WTC11 (cell line): Measurements from ENCODE around the gene TMEM97. TPM values are rescaled to one million over a fixed set of nuclear protein-coding genes. Genes with fewer than 3 reads are reported as not detected.

Experiments used
- ATAC-seq: fragments of 200-7000 bp; cut with Tn5 transposase; 2 replicates; pipeline ENCODE4 v1.10.0; 2021; ENCODE audit warnings: mild to moderate bottlenecking, moderate library complexity
- CTCF ChIA-PET: fragments of 300-600 bp; sonication (Branson Sonifier 250); formaldehyde crosslinking; loops from one replicate; lab custom pipeline; 2021; ENCODE audit warnings: antibody characterized with exemption; lab: Charles Lee
- POLR2A ChIA-PET: fragments of 350-600 bp; sonication (Branson Sonifier 250); formaldehyde crosslinking; loops from one replicate; lab custom pipeline; 2021; ENCODE audit warnings: antibody characterized with exemption; lab: Charles Lee
- DNase-seq: peaks from one replicate; pipeline ENCODE4 v3.0.0; 2021; ENCODE audit warnings: low spot score
- H3K27ac Mint-ChIP-seq: 2 replicates; pipeline ENCODE4 v1.8.0; 2021; ENCODE audit warnings: mixed read lengths
- H3K27me3 Mint-ChIP-seq: 2 replicates; pipeline ENCODE4 v1.8.0; 2021; ENCODE audit warnings: low read depth, mild to moderate bottlenecking, moderate library complexity, mixed read lengths
- H3K36me3 Mint-ChIP-seq: 2 replicates; pipeline ENCODE4 v1.8.0; 2021; ENCODE audit warnings: mixed read lengths
- H3K4me1 Mint-ChIP-seq: 2 replicates; pipeline ENCODE4 v1.8.0; 2022; ENCODE audit warnings: mixed read lengths
- H3K4me3 Mint-ChIP-seq: 2 replicates; pipeline ENCODE4 v1.8.0; 2021; ENCODE audit warnings: mild to moderate bottlenecking, moderate library complexity, mixed read lengths
- H3K9me3 Mint-ChIP-seq: 2 replicates; pipeline ENCODE4 v1.8.0; 2021; ENCODE audit warnings: mixed read lengths
- EMX1 ChIP-seq: fragments of 250-450 bp; sonication (Bioruptor Pico); IDR thresholded peaks from 2 replicates; pipeline ENCODE4 v1.8.0; 2021; ENCODE audit warnings: mild to moderate bottlenecking
- ESRRA ChIP-seq: sonication (generic); formaldehyde crosslinking; IDR thresholded peaks from 2 replicates; pipeline ENCODE4 v1.8.1; 2022; ENCODE audit warnings: mild to moderate bottlenecking, missing genetic modification reagents, borderline replicate concordance
- ETV6 ChIP-seq: sonication (generic); formaldehyde crosslinking; IDR thresholded peaks from 2 replicates; pipeline ENCODE4 v1.8.1; 2022; ENCODE audit warnings: mild to moderate bottlenecking, missing genetic modification reagents
- FOXJ3 ChIP-seq: sonication (generic); formaldehyde crosslinking; IDR thresholded peaks from 2 replicates; pipeline ENCODE4 v1.9.0; 2021; ENCODE audit warnings: missing genetic modification reagents, mild to moderate bottlenecking, borderline replicate concordance
- FOXK1 ChIP-seq: sonication (generic); formaldehyde crosslinking; IDR thresholded peaks from 2 replicates; pipeline ENCODE4 v1.8.0; 2022; ENCODE audit warnings: mild to moderate bottlenecking, moderate library complexity, missing genetic modification reagents
- GABPB1 ChIP-seq: sonication (generic); formaldehyde crosslinking; IDR thresholded peaks from 2 replicates; pipeline ENCODE4 v1.8.1; 2023; ENCODE audit warnings: mild to moderate bottlenecking, missing genetic modification reagents
- GTF2I ChIP-seq: fragments of 250-450 bp; sonication (Bioruptor Pico); conservative IDR thresholded peaks from 2 replicates; pipeline ENCODE4 v1.4.0; 2021; ENCODE audit warnings: mild to moderate bottlenecking
- KAT7 ChIP-seq: sonication (generic); formaldehyde crosslinking; IDR thresholded peaks from 2 replicates; pipeline ENCODE4 v1.8.1; 2023; ENCODE audit warnings: missing genetic modification reagents, mild to moderate bottlenecking, borderline replicate concordance
- NFE2L1 ChIP-seq: sonication (generic); formaldehyde crosslinking; IDR thresholded peaks from 2 replicates; pipeline ENCODE4 v1.8.1; 2023; ENCODE audit warnings: missing genetic modification reagents
- NR2C2 ChIP-seq: sonication (generic); formaldehyde crosslinking; IDR thresholded peaks from 2 replicates; pipeline ENCODE4 v1.8.0; 2022; ENCODE audit warnings: mild to moderate bottlenecking, missing genetic modification reagents
- OVOL2 ChIP-seq: fragments of 250-450 bp; sonication (Bioruptor Pico); IDR thresholded peaks from 2 replicates; pipeline ENCODE4 v1.9.0; 2021; ENCODE audit warnings: mild to moderate bottlenecking, borderline replicate concordance
- SMAD4 ChIP-seq: sonication (generic); formaldehyde crosslinking; IDR thresholded peaks from 2 replicates; pipeline ENCODE4 v1.8.0; 2022; ENCODE audit warnings: mild to moderate bottlenecking, missing genetic modification reagents
- SOX15 ChIP-seq: fragments of 250-450 bp; sonication (Bioruptor Pico); IDR thresholded peaks from 2 replicates; pipeline ENCODE4 v1.9.0; 2021; ENCODE audit warnings: mild to moderate bottlenecking
- TCF7 ChIP-seq: sonication (generic); formaldehyde crosslinking; IDR thresholded peaks from 2 replicates; pipeline ENCODE4 v1.8.0; 2022; ENCODE audit warnings: mild to moderate bottlenecking, low read depth, missing genetic modification reagents, moderate library complexity
- ZNF121 ChIP-seq: sonication (generic); formaldehyde crosslinking; IDR thresholded peaks from 2 replicates; pipeline ENCODE4 v1.8.0; 2023; ENCODE audit warnings: missing genetic modification reagents
- total RNA-seq: library from RNA; stranded (reverse); gene quantifications from 3 replicates; pipeline ENCODE4 v1.2.3, GENCODE V29; 2021
- TF ChIP-seq, protein P1 (sequence below): sonication (generic); formaldehyde crosslinking; IDR thresholded peaks from 2 replicates; pipeline ENCODE4 v1.8.0; 2022; ENCODE audit warnings: mild to moderate bottlenecking, missing genetic modification reagents
- TF ChIP-seq, protein P2 (sequence below): sonication (generic); formaldehyde crosslinking; IDR thresholded peaks from 2 replicates; pipeline ENCODE4 v1.8.0; 2022; ENCODE audit warnings: mild to moderate bottlenecking, missing genetic modification reagents
- TF ChIP-seq, protein P3 (sequence below): sonication (generic); formaldehyde crosslinking; IDR thresholded peaks from 2 replicates; pipeline ENCODE4 v1.8.1; 2022; ENCODE audit warnings: missing genetic modification reagents, borderline replicate concordance
- TF ChIP-seq, protein P4 (sequence below): fragments of 250-450 bp; sonication (Bioruptor Pico); IDR thresholded peaks from 2 replicates; pipeline ENCODE4 v1.9.0; 2021; ENCODE audit warnings: mild to moderate bottlenecking
- TF ChIP-seq, protein P5 (sequence below): sonication (generic); formaldehyde crosslinking; IDR thresholded peaks from 2 replicates; pipeline ENCODE4 v1.8.1; 2022; ENCODE audit warnings: low read depth, mild to moderate bottlenecking, moderate library complexity, missing genetic modification reagents, borderline replicate concordance
- TF ChIP-seq, protein P6 (sequence below): sonication (generic); formaldehyde crosslinking; IDR thresholded peaks from 2 replicates; pipeline ENCODE4 v1.8.1; 2023; ENCODE audit warnings: mild to moderate bottlenecking, missing genetic modification reagents, borderline replicate concordance
- TF ChIP-seq, protein P7 (sequence below): sonication (generic); formaldehyde crosslinking; IDR thresholded peaks from 2 replicates; pipeline ENCODE4 v1.8.0; 2023; ENCODE audit warnings: missing genetic modification reagents, mild to moderate bottlenecking, borderline replicate concordance

The TMEM97 gene
- total RNA-seq, 1 experiment from 2014 or later: 68.0 TPM

DNA sequence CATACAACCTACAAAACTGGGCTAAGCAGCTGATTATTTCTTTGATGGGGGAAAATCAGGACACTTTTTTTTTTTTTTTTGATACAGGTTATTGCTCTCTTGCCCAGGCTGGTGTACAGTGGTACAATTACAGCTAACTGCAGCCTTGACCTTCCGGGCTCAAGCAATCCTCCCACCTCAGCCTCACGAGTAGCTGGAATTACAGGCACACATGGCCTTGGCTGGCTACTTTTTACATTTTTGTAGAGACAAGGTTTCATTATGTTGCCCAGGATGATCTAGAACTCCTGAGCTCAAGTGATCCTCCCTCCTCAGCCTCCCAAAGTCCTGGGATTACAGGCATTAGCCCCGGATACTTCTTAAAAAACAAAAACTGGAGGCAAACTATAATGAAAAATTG is 20.6 kb upstream of the TMEM97 start (continued):
- TF ChIP-seq, protein P1, sequence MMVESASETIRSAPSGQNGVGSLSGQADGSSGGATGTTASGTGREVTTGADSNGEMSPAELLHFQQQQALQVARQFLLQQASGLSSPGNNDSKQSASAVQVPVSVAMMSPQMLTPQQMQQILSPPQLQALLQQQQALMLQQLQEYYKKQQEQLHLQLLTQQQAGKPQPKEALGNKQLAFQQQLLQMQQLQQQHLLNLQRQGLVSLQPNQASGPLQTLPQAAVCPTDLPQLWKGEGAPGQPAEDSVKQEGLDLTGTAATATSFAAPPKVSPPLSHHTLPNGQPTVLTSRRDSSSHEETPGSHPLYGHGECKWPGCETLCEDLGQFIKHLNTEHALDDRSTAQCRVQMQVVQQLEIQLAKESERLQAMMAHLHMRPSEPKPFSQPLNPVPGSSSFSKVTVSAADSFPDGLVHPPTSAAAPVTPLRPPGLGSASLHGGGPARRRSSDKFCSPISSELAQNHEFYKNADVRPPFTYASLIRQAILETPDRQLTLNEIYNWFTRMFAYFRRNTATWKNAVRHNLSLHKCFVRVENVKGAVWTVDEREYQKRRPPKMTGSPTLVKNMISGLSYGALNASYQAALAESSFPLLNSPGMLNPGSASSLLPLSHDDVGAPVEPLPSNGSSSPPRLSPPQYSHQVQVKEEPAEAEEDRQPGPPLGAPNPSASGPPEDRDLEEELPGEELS: no peak
- no peak for TF ChIP-seq SOX15 (CRISPR knock-in tag)
- TF ChIP-seq OVOL2: no peak
- TF ChIP-seq, protein P2, sequence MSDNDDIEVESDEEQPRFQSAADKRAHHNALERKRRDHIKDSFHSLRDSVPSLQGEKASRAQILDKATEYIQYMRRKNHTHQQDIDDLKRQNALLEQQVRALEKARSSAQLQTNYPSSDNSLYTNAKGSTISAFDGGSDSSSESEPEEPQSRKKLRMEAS (CRISPR knock-in tag): no peak
- no peak for TF ChIP-seq ZNF121
- no peak for TF ChIP-seq KAT7 (CRISPR knock-in tag)
- TF ChIP-seq FOXK1 (CRISPR knock-in tag): no peak
- TF ChIP-seq ESRRA (CRISPR knock-in tag): no peak

DNA sequence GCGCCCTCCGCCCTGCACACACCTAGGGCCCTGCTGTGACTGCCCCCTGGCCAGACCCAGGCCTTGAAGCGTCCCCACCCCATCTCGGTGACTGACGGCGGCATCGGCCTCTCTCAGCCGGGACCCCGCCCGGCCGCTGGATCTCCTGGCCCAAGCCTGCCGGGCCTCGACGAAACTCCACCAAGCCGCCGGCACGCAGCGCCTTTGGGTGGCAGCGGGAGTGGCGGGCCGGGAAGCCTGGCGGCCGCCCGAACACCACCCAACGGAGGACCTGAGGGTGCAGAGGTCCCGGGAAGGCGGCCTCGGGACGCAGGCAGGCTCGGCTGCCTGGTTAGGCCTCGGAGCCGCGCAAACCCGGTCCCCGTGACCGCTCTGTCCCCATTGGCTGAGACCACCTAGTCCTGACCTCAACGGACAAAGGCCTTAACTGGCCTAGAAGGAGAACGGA is 12.0 kb upstream of the TMEM97 start:
- DNase-seq: peak; percentile 29
- POLR2A ChIA-PET: no interaction called here
- Mint-ChIP-seq H3K36me3 (no peaks in the 10 kb centered on the region), H3K27me3 (no peaks in the 10 kb centered on the region), H3K27ac (no peak overlapping the region), H3K4me3 (no peak overlapping the region), H3K9me3 (no peaks in the 10 kb centered on the region), H3K4me1 (no peaks in the 10 kb centered on the region)
- CTCF ChIA-PET: interaction anchor here (0.7 kb wide), 1 partner anchor 262 kb away, joined by 3 read pairs; no protein-coding TSS in a partner anchor
- TF ChIP-seq GTF2I (CRISPR knock-in tag) (no peak), EMX1 (CRISPR knock-in tag) (no peak), SMAD4 (CRISPR knock-in tag) (no peak), TCF7 (CRISPR knock-in tag) (no peak)
- TF ChIP-seq, protein P3, sequence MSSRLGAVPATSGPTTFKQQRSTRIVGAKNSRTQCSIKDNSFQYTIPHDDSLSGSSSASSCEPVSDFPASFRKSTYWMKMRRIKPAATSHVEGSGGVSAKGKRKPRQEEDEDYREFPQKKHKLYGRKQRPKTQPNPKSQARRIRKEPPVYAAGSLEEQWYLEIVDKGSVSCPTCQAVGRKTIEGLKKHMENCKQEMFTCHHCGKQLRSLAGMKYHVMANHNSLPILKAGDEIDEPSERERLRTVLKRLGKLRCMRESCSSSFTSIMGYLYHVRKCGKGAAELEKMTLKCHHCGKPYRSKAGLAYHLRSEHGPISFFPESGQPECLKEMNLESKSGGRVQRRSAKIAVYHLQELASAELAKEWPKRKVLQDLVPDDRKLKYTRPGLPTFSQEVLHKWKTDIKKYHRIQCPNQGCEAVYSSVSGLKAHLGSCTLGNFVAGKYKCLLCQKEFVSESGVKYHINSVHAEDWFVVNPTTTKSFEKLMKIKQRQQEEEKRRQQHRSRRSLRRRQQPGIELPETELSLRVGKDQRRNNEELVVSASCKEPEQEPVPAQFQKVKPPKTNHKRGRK (CRISPR knock-in tag): no peak
- TF ChIP-seq, protein P4, sequence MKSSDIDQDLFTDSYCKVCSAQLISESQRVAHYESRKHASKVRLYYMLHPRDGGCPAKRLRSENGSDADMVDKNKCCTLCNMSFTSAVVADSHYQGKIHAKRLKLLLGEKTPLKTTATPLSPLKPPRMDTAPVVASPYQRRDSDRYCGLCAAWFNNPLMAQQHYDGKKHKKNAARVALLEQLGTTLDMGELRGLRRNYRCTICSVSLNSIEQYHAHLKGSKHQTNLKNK (CRISPR knock-in tag): no peak
- TF ChIP-seq, protein P5, sequence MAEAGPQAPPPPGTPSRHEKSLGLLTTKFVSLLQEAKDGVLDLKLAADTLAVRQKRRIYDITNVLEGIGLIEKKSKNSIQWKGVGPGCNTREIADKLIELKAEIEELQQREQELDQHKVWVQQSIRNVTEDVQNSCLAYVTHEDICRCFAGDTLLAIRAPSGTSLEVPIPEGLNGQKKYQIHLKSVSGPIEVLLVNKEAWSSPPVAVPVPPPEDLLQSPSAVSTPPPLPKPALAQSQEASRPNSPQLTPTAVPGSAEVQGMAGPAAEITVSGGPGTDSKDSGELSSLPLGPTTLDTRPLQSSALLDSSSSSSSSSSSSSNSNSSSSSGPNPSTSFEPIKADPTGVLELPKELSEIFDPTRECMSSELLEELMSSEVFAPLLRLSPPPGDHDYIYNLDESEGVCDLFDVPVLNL (CRISPR knock-in tag): no peak
- peak; percentile 74 for ATAC-seq

DNA sequence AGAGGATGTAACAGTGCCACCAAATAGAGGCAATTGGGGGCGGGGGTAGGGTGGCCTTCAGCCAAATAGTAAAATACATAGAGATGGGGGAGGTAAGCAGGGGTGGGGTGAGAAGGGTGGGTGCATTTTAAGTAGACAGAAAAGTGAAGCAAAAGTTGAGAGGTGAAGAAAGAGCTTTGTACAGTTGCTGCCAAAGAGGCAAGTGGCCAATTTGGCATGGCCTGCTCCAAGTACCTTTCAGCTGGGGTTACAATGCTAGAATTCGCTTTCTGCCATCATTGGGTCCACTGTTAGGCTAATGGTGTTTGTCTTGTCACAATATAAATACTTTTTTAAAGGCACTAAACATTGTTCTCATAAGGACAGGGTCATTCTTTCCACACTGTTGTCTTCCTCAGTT is 5.2 kb upstream of the TMEM97 start:
- H3K4me1 Mint-ChIP-seq: peaks cover 19% of the 10 kb centered on the region
- CTCF ChIA-PET: interaction anchor here (1.2 kb wide), 1 partner anchor 62 kb away, joined by 3 read pairs; no protein-coding TSS in a partner anchor
- POLR2A ChIA-PET: no interaction called here
- H3K36me3 Mint-ChIP-seq: no peaks in the 10 kb centered on the region
- ATAC-seq: no peak
- H3K27me3 Mint-ChIP-seq: no peaks in the 10 kb centered on the region; the same call in 1 of the 2 replicates
- DNase-seq: no peak
- H3K27ac Mint-ChIP-seq: no peak overlapping the region
- no peak overlapping the region for H3K4me3 Mint-ChIP-seq
- no peaks in the 10 kb centered on the region for H3K9me3 Mint-ChIP-seq
- no peak for TF ChIP-seq NR2C2 (CRISPR knock-in tag)
- TF ChIP-seq, protein P6, sequence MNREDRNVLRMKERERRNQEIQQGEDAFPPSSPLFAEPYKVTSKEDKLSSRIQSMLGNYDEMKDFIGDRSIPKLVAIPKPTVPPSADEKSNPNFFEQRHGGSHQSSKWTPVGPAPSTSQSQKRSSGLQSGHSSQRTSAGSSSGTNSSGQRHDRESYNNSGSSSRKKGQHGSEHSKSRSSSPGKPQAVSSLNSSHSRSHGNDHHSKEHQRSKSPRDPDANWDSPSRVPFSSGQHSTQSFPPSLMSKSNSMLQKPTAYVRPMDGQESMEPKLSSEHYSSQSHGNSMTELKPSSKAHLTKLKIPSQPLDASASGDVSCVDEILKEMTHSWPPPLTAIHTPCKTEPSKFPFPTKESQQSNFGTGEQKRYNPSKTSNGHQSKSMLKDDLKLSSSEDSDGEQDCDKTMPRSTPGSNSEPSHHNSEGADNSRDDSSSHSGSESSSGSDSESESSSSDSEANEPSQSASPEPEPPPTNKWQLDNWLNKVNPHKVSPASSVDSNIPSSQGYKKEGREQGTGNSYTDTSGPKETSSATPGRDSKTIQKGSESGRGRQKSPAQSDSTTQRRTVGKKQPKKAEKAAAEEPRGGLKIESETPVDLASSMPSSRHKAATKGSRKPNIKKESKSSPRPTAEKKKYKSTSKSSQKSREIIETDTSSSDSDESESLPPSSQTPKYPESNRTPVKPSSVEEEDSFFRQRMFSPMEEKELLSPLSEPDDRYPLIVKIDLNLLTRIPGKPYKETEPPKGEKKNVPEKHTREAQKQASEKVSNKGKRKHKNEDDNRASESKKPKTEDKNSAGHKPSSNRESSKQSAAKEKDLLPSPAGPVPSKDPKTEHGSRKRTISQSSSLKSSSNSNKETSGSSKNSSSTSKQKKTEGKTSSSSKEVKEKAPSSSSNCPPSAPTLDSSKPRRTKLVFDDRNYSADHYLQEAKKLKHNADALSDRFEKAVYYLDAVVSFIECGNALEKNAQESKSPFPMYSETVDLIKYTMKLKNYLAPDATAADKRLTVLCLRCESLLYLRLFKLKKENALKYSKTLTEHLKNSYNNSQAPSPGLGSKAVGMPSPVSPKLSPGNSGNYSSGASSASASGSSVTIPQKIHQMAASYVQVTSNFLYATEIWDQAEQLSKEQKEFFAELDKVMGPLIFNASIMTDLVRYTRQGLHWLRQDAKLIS (CRISPR knock-in tag): no peak
- TF ChIP-seq NFE2L1 (CRISPR knock-in tag): no peak
- TF ChIP-seq, protein P7, sequence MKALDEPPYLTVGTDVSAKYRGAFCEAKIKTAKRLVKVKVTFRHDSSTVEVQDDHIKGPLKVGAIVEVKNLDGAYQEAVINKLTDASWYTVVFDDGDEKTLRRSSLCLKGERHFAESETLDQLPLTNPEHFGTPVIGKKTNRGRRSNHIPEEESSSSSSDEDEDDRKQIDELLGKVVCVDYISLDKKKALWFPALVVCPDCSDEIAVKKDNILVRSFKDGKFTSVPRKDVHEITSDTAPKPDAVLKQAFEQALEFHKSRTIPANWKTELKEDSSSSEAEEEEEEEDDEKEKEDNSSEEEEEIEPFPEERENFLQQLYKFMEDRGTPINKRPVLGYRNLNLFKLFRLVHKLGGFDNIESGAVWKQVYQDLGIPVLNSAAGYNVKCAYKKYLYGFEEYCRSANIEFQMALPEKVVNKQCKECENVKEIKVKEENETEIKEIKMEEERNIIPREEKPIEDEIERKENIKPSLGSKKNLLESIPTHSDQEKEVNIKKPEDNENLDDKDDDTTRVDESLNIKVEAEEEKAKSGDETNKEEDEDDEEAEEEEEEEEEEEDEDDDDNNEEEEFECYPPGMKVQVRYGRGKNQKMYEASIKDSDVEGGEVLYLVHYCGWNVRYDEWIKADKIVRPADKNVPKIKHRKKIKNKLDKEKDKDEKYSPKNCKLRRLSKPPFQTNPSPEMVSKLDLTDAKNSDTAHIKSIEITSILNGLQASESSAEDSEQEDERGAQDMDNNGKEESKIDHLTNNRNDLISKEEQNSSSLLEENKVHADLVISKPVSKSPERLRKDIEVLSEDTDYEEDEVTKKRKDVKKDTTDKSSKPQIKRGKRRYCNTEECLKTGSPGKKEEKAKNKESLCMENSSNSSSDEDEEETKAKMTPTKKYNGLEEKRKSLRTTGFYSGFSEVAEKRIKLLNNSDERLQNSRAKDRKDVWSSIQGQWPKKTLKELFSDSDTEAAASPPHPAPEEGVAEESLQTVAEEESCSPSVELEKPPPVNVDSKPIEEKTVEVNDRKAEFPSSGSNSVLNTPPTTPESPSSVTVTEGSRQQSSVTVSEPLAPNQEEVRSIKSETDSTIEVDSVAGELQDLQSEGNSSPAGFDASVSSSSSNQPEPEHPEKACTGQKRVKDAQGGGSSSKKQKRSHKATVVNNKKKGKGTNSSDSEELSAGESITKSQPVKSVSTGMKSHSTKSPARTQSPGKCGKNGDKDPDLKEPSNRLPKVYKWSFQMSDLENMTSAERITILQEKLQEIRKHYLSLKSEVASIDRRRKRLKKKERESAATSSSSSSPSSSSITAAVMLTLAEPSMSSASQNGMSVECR (CRISPR knock-in tag): no peak
- no peak for TF ChIP-seq FOXJ3 (CRISPR knock-in tag)
- no peak for TF ChIP-seq ETV6 (CRISPR knock-in tag)
- no peak for TF ChIP-seq GABPB1 (CRISPR knock-in tag)
